NOMO-1 treated with dmso at 0.1 percent for 144 hours (cell line): ENCODE measurements around the gene ABCC1.
"Not testable (repeated sequence)": the region's sequence is repeated elsewhere in the genome, so short reads cannot be mapped to it uniquely, and the experiment has no call there.

ENCODE experiments used
- DNase-seq: peaks from one replicate; lab custom pipeline; 2025; ENCODE audit not compliant: unreplicated experiment; lab: John Stamatoyannopoulos, UW

Gene ABCC1

DNA sequence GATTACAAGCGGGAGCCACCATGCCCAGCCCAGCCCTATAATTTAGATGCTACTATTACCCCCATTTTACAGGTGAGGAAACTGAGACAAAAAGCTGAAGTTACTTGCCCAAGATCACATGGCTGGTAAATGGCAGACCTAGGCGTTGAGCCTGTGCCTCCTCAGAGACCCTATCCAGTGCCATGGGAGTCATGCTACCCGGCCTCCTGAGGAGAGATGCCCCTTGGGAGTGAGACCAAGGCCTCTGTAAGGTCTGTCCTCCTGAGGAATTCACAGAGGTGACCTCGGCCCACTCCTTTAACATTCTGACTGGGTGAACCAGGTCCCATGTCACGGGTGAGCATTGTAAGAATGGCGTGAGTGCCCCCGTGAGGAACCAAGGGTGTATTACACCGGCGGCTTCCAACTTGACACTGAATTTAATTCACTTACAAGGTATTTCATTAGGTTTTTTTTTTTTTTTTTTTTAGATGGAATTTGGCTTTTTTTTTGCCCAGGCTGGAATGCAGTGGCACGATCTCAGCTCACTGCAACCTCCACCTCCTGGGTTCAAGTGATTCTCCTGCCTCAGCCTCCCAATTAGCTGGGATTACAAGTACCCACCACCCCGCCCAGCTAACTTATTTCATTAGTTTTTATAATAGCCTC, 178.2 kb downstream of the ABCC1 start:
- peak; percentile 10 for DNase-seq

- DNase-seq = no peak
Measured at GRCh38 chr16:16131204-16131603, 181.8 kb downstream of the ABCC1 start.

- DNase-seq = no peak
Measured at GRCh38 chr16:16131659-16132058, 182.2 kb downstream of the ABCC1 start.

GRCh38 chr16:16133943-16134604, 184.7 kb downstream of the ABCC1 start:
- DNase-seq = no peak

GRCh38 chr16:16136588-16136987, 187.2 kb downstream of the ABCC1 start:
- DNase-seq = no peak

DNA sequence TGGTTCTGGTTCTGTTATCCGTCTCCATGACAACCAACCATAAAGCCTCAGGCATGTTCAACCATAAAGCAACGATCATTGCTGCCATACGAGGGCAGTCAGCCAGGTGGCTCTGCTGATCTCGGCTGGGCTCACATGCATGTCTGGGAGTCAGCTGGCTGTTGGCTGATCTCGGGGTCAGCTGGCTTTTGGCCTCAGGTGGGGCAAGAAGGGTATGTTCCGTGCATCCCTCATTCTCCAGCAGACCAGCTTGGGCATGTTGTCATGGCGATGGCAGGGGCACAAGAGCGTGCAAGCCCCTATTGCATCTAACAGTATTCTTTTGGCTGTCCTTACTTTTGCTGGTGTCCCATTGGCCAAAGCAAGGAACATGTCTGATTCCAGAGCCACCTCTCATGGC, 187.7 kb downstream of the ABCC1 start:
- no peak for DNase-seq

DNA sequence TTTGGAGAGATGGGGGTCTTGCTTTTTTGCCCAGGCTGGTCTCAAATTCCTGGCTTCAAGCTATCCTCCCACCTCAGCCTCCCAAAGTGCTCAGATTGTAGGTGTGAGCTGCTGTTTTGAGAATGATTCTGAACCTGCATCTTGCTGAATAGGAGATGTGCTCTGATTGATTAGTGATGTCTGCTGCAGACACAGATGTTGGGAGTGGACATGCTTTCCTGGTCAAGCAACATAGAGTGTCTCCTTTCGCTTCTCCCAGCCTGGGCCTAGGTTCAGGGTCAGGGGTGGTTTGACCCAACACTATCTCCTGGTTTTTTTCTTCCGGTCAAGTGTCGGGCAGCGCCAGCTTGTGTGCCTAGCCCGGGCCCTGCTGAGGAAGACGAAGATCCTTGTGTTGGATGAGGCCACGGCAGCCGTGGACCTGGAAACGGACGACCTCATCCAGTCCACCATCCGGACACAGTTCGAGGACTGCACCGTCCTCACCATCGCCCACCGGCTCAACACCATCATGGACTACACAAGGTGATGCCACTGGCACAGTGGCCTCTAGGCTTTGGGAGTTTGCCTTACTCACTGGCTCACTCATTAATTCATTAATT, 188.7 kb downstream of the ABCC1 start:
- DNase-seq = no peak

DNA sequence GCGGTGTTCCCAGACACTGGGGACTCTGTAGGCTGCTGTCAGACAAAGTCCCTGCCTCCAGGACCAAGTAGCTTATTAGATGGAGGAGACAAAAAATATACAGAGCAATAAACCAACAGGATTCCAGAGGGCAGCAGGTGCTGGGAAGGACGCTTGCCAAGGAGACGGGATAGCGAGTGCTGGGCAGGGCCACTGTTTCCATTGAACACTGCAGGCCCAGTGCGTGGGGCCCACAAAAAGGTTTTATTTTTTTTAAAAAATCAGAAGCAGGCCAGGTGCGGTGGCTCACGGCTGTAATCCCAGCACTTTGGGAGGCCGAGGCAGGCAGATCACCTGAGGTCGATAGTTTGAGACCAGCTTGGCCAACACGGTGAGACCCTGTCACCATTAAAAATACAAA, 189.6 kb downstream of the ABCC1 start:
- DNase-seq = no peak

- DNase-seq = no peak
Measured at GRCh38 chr16:16139806-16140205, 190.4 kb downstream of the ABCC1 start.

DNA sequence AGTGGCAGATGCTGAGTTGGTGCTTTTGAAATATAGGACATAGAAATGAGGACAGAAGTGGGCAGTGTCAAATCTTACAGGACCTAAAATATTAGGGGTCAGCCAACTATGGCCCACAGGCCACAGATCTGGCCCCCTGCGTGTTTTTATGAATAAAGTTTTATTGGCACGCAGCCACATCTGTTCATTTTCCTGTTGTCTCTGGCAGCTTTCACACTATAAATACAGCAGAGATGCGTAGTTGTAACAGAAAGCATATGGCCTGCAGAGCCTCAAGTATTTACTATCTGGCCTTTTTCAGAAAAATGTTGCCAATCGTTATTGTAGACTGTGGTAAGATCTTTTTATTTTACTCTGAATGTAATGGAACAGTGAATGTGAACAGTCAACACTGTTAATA, 191.1 kb downstream of the ABCC1 start:
- DNase-seq = no peak

- DNase-seq = no peak
Measured at GRCh38 chr16:16141141-16141540, 191.7 kb downstream of the ABCC1 start.

DNA sequence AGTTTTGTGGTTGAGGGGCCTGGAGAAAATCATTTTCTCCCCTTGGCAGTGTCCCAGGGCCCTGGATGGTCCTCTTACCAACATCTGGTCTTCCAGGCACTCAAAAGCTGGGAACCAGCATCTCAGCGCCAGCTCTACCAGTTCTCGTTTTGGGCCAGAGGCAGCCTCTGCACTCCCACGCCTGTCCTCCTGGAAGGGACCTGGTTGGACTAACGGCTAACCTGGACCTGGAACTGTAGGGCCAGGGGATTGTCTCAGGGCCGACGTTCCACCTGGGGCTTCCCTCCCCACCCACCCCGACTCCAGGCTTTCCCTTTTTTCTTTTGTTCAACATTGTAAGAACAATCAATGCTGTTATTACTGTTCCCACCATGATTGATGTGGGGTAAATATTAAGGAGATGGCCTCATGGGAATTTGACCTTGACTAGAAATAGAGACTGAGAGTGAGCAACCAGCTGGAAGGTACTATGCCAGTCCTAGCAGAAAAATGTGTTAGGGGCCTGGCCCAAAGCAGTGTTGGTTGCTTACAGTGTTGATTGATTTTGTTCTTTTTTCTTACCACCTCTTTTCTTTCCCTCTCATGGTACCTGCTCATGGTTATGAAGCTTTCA, 192.5 kb downstream of the ABCC1 start:
- DNase-seq = no peak

GRCh38 chr16:16143038-16143763, 193.8 kb downstream of the ABCC1 start:
- DNase-seq = peak; percentile 24

DNA sequence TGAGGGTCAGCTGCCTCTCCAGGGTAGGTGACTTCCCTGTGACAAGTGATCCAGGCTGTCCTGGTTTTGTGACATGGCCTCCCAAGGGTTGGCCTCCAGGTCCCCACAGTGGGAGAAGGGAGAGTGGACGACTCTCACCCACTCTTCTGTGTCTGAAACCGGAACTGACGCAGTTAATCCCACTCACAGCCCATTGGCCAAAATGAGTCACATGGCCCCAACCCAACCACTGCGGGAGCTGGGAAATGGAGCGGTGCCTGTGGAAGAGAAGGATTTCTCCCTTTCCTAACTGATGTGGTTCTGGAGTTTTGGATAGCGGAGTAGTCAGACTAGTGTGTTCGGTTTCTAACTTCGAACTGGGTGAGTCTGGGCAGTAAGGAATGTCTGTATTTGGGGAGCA, 194.5 kb downstream of the ABCC1 start:
- no peak for DNase-seq

GRCh38 chr16:16144416-16144815, 195.0 kb downstream of the ABCC1 start:
- DNase-seq = no peak

- no peak for DNase-seq
Measured at GRCh38 chr16:16145286-16145685, 195.9 kb downstream of the ABCC1 start.

- DNase-seq = no peak
Measured at GRCh38 chr16:16146380-16147315, 197.2 kb downstream of the ABCC1 start.

GRCh38 chr16:16147316-16147999, 198.0 kb downstream of the ABCC1 start:
- DNase-seq = no peak

GRCh38 chr16:16148000-16148599, 198.7 kb downstream of the ABCC1 start:
- not testable (repeated sequence) for DNase-seq
